K562 (cell line): Measurements from ENCODE around the gene CD3D. TPM values are rescaled to one million over a fixed set of nuclear protein-coding genes. Genes with fewer than 3 reads are reported as not detected.

ENCODE experiments used
- ATAC-seq: fragments of 200-7000 bp; cut with Tn5 transposase; 3 replicates; pipeline ENCODE4 v1.9.1; 2020; ENCODE audit warnings: moderate library complexity
- BruUV-seq: library from RNA; stranded (reverse); fragments of 400-500 nt; replicated peaks from 2 replicates; lab custom pipeline; 2021; lab: Mats Ljungman, UMichigan
- CTCF ChIA-PET: fragments of 300-600 bp; formaldehyde crosslinking; extraction: SDS; loops from one replicate; lab custom pipeline; 2021; ENCODE audit warnings: low intra/inter-chr PET ratio; lab: Yijun Ruan, JAX
- POLR2A ChIA-PET: fragments of 300-600, 350-650 bp; sonication (Branson Sonifier 250); formaldehyde crosslinking; extraction: SDS; loops from one replicate; lab custom pipeline; 2021; ENCODE audit warnings: antibody characterized with exemption, inconsistent platforms; lab: Yijun Ruan, JAX
- DNase-seq, 4 experiments: peaks; one replicate each; pipeline versions ENCODE4 v3.0.0 to v3.0.0-alpha.2; 2011 to 2018; ENCODE audit warnings: low spot score in 3 of 4, mixed read lengths in 3 of 4; ENCODE audit errors: extremely low read depth in 1 of 4
- FAIRE-seq: peaks from 2 replicates; lab custom pipeline; 2011; peaks lifted over from hg19 to GRCh38; lab: Jason Lieb, UNC
- H2AFZ ChIP-seq: 2 replicates; pipeline ENCODE4 v1.6.0; 2011; ENCODE audit warnings: low read depth, low read length, control low read depth, inconsistent platforms
- H3K27ac ChIP-seq: fragments of 200-600 bp; 3 replicates; pipeline ENCODE4 v1.8.0; 2011; ENCODE audit warnings: low read depth, mild to moderate bottlenecking, control low read depth, inconsistent platforms, low read length, moderate library complexity, mixed read lengths; ENCODE audit errors: extremely low read depth
- H3K27me3 ChIP-seq, 2 experiments: fragments of 300-600 bp in 1 of 2; 2 replicates in 1 of 2; 3 replicates in 1 of 2; pipeline versions ENCODE4 v1.6.0 to v1.8.0; 2011; ENCODE audit warnings: inconsistent platforms in 2 of 2, low read length in 2 of 2, mild to moderate bottlenecking in 1 of 2, mixed read lengths in 1 of 2, moderate library complexity in 1 of 2; ENCODE audit not compliant: control insufficient read depth in 2 of 2, insufficient read depth in 2 of 2
- H3K36me3 ChIP-seq: fragments of 300-600 bp; 3 replicates; pipeline ENCODE4 v1.8.0; 2011; ENCODE audit warnings: mild to moderate bottlenecking, low read length, inconsistent platforms; ENCODE audit not compliant: control insufficient read depth, insufficient read depth
- H3K4me1 ChIP-seq, 2 experiments: fragments of 200-600 bp in 1 of 2; replicated peaks in 1 of 2; 2 replicates in 1 of 2; 3 replicates in 1 of 2; pipeline versions ENCODE4 v1.5.1 to v1.8.0; 2011; ENCODE audit warnings: inconsistent platforms in 2 of 2, low read length in 2 of 2, mild to moderate bottlenecking in 1 of 2, mixed read lengths in 1 of 2, moderate library complexity in 1 of 2; ENCODE audit not compliant: control insufficient read depth in 2 of 2, insufficient read depth in 2 of 2
- H3K4me2 ChIP-seq: 2 replicates; pipeline ENCODE4 v1.6.1; 2011; ENCODE audit warnings: low read length, control low read depth, inconsistent platforms, mixed read lengths; ENCODE audit not compliant: insufficient read depth
- H3K4me3 ChIP-seq: fragments of 200-600 bp; sonication (generic), shearing (Covaris generic); 2 replicates; pipeline ENCODE4 v1.5.1; 2016; ENCODE audit warnings: control low read depth, inconsistent platforms
- H3K79me2 ChIP-seq: fragments of 200-600 bp; 3 replicates; pipeline ENCODE4 v1.8.0; 2011; ENCODE audit warnings: low read length, inconsistent platforms; ENCODE audit not compliant: control insufficient read depth, insufficient read depth
- H3K9ac ChIP-seq, 2 experiments: 2 replicates each; pipeline versions ENCODE4 v1.6.0 to v1.6.1; 2011; ENCODE audit warnings: low read depth in 2 of 2, low read length in 2 of 2, control low read depth in 1 of 2, inconsistent platforms in 1 of 2, mild to moderate bottlenecking in 1 of 2, mixed read lengths in 1 of 2; ENCODE audit not compliant: insufficient read depth in 1 of 2
- H3K9me1 ChIP-seq: one replicate; pipeline ENCODE4 v1.6.0; 2011; ENCODE audit warnings: inconsistent platforms, mild to moderate bottlenecking, low read length, moderate library complexity; ENCODE audit not compliant: control insufficient read depth, insufficient read depth
- H3K9me3 ChIP-seq: replicated peaks from 2 replicates; pipeline ENCODE4 v1.5.1; 2011; ENCODE audit warnings: low read depth, low read length, inconsistent platforms; ENCODE audit not compliant: control insufficient read depth, insufficient read depth
- H4K20me1 ChIP-seq: replicated peaks from 2 replicates; pipeline ENCODE4 v1.6.1; 2011; ENCODE audit warnings: low read length, inconsistent platforms, mixed read lengths; ENCODE audit not compliant: control insufficient read depth, insufficient read depth
- CCAR2 ChIP-seq: fragments of 200-400 bp; formaldehyde crosslinking; IDR thresholded peaks from 2 replicates; pipeline ENCODE4 v1.6.1; 2017; ENCODE audit warnings: mild to moderate bottlenecking, low read depth, low read length
- HINFP ChIP-seq: fragments of 450-650 bp; conservative IDR thresholded peaks from 2 replicates; pipeline ENCODE4 v1.6.1; 2016; ENCODE audit warnings: missing genetic modification characterization, low read depth, mild to moderate bottlenecking, control low read depth, missing compliant biosample characterization
- HMGXB4 ChIP-seq: sonication (generic); formaldehyde crosslinking; IDR thresholded peaks from 2 replicates; pipeline ENCODE4 v1.8.1; 2023; ENCODE audit warnings: mild to moderate bottlenecking, missing genetic modification reagents
- MCM2 ChIP-seq: fragments of 450-650 bp; IDR thresholded peaks from 2 replicates; pipeline ENCODE4 v1.6.1; 2017; ENCODE audit warnings: low read depth, mild to moderate bottlenecking
- MECOM ChIP-seq: fragments of 250-450 bp; sonication (Bioruptor Pico); IDR thresholded peaks from 2 replicates; pipeline ENCODE4 v1.8.0; 2022; ENCODE audit warnings: inconsistent platforms
- MLX ChIP-seq, 2 experiments: fragments of 450-650 bp in 1 of 2; sonication (generic) in 1 of 2; formaldehyde crosslinking; conservative IDR thresholded peaks; 2 replicates each; pipeline versions ENCODE4 v1.4.0 to v1.8.1; 2020 to 2022; ENCODE audit warnings: mild to moderate bottlenecking in 1 of 2, missing genetic modification reagents in 1 of 2
- NFE2L1 ChIP-seq: fragments of 450-650 bp; IDR thresholded peaks from 2 replicates; pipeline ENCODE4 v1.6.1; 2016; ENCODE audit warnings: missing genetic modification characterization, low read depth, mild to moderate bottlenecking, missing compliant biosample characterization, moderate library complexity, borderline replicate concordance
- NR0B1 ChIP-seq: fragments of 450-650 bp; IDR thresholded peaks from one replicate; pipeline ENCODE4 v1.6.1; 2018; ENCODE audit warnings: mild to moderate bottlenecking, moderate library complexity; ENCODE audit not compliant: partially characterized antibody
- NR2C2 ChIP-seq, 2 experiments: fragments of 200-800 bp in 1 of 2; sonication (Bioruptor generic) in 1 of 2; sonication (generic) in 1 of 2; formaldehyde crosslinking in 1 of 2; IDR thresholded peaks; 2 replicates each; pipeline versions ENCODE4 v1.6.1 to v1.8.0; 2016 to 2022; ENCODE audit warnings: mild to moderate bottlenecking in 1 of 2, missing compliant biosample characterization in 1 of 2, missing genetic modification characterization in 1 of 2, missing genetic modification reagents in 1 of 2
- PATZ1 ChIP-seq: fragments of 250-450 bp; sonication (Bioruptor Pico); IDR thresholded peaks from 2 replicates; pipeline ENCODE4 v1.5.0; 2020; ENCODE audit warnings: mild to moderate bottlenecking, borderline replicate concordance
- PRMT5 ChIP-seq: sonication (generic); formaldehyde crosslinking; IDR thresholded peaks from 2 replicates; pipeline ENCODE4 v1.5.0; 2020; ENCODE audit warnings: missing genetic modification reagents
- TBP ChIP-seq: optimal IDR thresholded peaks from 2 replicates; pipeline ENCODE3; 2011; ENCODE audit warnings: low read depth, low read length, improper control_type of control experiment
- TCF3 ChIP-seq: sonication (generic); formaldehyde crosslinking; IDR thresholded peaks from 2 replicates; pipeline ENCODE4 v1.4.0; 2020; ENCODE audit warnings: mild to moderate bottlenecking, missing genetic modification reagents
- ZBED1 ChIP-seq: IDR thresholded peaks from 2 replicates; pipeline ENCODE4 v1.6.1; 2014
- ZNF644 ChIP-seq: fragments of 200-800 bp; sonication (Bioruptor generic); IDR thresholded peaks from 2 replicates; pipeline ENCODE4 v1.6.1; 2016; ENCODE audit warnings: low read depth, missing genetic modification characterization, missing compliant biosample characterization
- WGBS: fragments of 100-300 bp; shearing (Covaris generic); methylation state at CpG from one replicate; pipeline ENCODE4 v1.1.6; 2016; ENCODE audit warnings: low coverage, mixed read lengths; ENCODE audit not compliant: insufficient coverage; ENCODE audit errors: missing lambda C conversion rate; 5-methylcytosine and 5-hydroxymethylcytosine counted together
- in situ Hi-C: fragments of 300-500 bp; cut with MboI; formaldehyde crosslinking; loops from 4 replicates; pipeline ENCODE4 v1.15.0; 2018; ENCODE audit warnings: inconsistent platforms, mixed read lengths
- intact Hi-C: fragments of 100-400 bp; cut with micrococcal nuclease; formaldehyde crosslinking; loops from 2 replicates; pipeline ENCODE4 v1.14.2; 2022
- polyA plus RNA-seq, 8 experiments: library from polyadenylated mRNA; depleted of rRNA in 4 of 8; stranded (reverse) in 5 of 8; unstranded in 3 of 8; fragments of >200 nt; fragmentation: Nextera tagmentation in 2 of 8; fragmentation: Illumina TruSeq in 1 of 8; extraction: Ambion mirVana in 2 of 8; extraction: Trizol in 1 of 8; gene quantifications; 2 replicates each; pipeline versions ENCODE4 v1.2.1 to v1.2.3, GENCODE V29; 2011 to 2014; ENCODE audit warnings: inconsistent platforms in 1 of 8, missing spikeins in 1 of 8
- total RNA-seq, 7 experiments: library from RNA; depleted of rRNA in 6 of 7; stranded (reverse); fragments of >200 nt in 6 of 7; fragmentation: Illumina TruSeq in 2 of 7; extraction: Trizol in 2 of 7; gene quantifications; 2 replicates each; pipeline versions ENCODE4 v1.2.1 to v1.2.3, GENCODE V29; 2011 to 2021; ENCODE audit warnings: low replicate concordance in 1 of 7

CD3D gene
- total and polyA plus RNA-seq, 9 of the 15 experiments (the other 6 are each of a cell fraction or from before 2014, with no cell fraction given), result 36.2 to 238 (median 67.1) TPM

GRCh38 chr11:118334745-118335144, 7.8 kb downstream of the CD3D start:
- no peak for FAIRE-seq
- in situ Hi-C loops, result no loop called here
- no peak for DNase-seq
- intact Hi-C loops, result no loop called here
- no peaks in the 10 kb centered on the region for H3K9me3 ChIP-seq
- no peak for ATAC-seq
- H3K27ac ChIP-seq, result no peak overlapping the region
- no peaks in the 10 kb centered on the region for H3K27me3 ChIP-seq
- no peak overlapping the region for H2AFZ ChIP-seq
- 18% methylated on average over 1 of the region's 1 CpG for WGBS
- POLR2A ChIA-PET, result no interaction called here
- no peaks in the 10 kb centered on the region for H3K36me3 ChIP-seq
- H3K79me2 ChIP-seq, result no peaks in the 10 kb centered on the region
- H3K4me3 ChIP-seq, result no peak overlapping the region
- BruUV-seq, result no TSS peak
- no peak overlapping the region for H3K4me2 ChIP-seq
- CTCF ChIA-PET, result no interaction called here
- peaks cover 7 to 16% of the 10 kb centered on the region in 2 experiments for H3K4me1 ChIP-seq
- no peak overlapping the region for H3K9ac ChIP-seq
- H3K9me1 ChIP-seq, result no peaks in the 10 kb centered on the region
- no peaks in the 10 kb centered on the region for H4K20me1 ChIP-seq
- TF ChIP-seq MECOM (no peak), NR2C2 (CRISPR knock-in tag; IDR thresholded peaks at IDR 0.05) (no peak), NR2C2 (tag; IDR thresholded peaks at IDR 0.05) (no peak), HMGXB4 (CRISPR knock-in tag) (no peak), PRMT5 (CRISPR knock-in tag) (no peak), TBP (no peak), TCF3 (CRISPR knock-in tag) (no peak), NFE2L1 (tag) (no peak), ZNF644 (no peak), MCM2 (no peak), HINFP (tag) (no peak), PATZ1 (CRISPR knock-in tag) (no peak), MLX (CRISPR knock-in tag; conservative IDR thresholded peaks at IDR 0.05) (no peak), ZBED1 (no peak), NR0B1 (no peak), CCAR2 (no peak)
